ENCODE results near the gene PPFIA1.

GRCh38 chr11:70404244-70404643, 133.8 kb downstream of the PPFIA1 start:
- TF ChIP-seq CTCF (IDR thresholded peaks at IDR 0.05) (no peak), POLR2A (IDR thresholded peaks at IDR 0.05) (no peak)

Data from esophagus squamous epithelium (tissue), 4 donors.